HCT116 (cell line): ENCODE measurements around the gene MAL. TPM values are rescaled to one million over a fixed set of nuclear protein-coding genes. Genes with fewer than 3 reads are reported as not detected.

ENCODE experiments used
- ATAC-seq: fragments of 200-7000 bp; cut with Tn5 transposase; 2 replicates; pipeline ENCODE4 v1.9.1; 2020; ENCODE audit warnings: mild to moderate bottlenecking, moderate library complexity
- BruUV-seq: library from RNA; stranded (reverse); fragments of 400-500 nt; replicated peaks from 2 replicates; lab custom pipeline; 2021; lab: Mats Ljungman, UMichigan
- CTCF ChIA-PET: fragments of 300-600 bp; sonication (Branson Sonifier 250); formaldehyde crosslinking; loops from one replicate; lab custom pipeline; 2021; ENCODE audit warnings: antibody characterized with exemption; lab: Charles Lee
- POLR2A ChIA-PET: fragments of 300-600, 350-600 bp; sonication (Branson Sonifier 250); formaldehyde crosslinking; loops from one replicate; lab custom pipeline; 2021; ENCODE audit warnings: antibody characterized with exemption; lab: Charles Lee
- RAD21 ChIA-PET, 2 experiments: fragments of 300-600 bp; sonication (Branson Sonifier 250); formaldehyde crosslinking; loops; one replicate each; lab custom pipeline; 2023; ENCODE audit warnings: low total read pairs in 2 of 2; ENCODE audit not compliant: uncharacterized antibody in 2 of 2, unreplicated experiment in 2 of 2, low non-redundant PET in 1 of 2; lab: Charles Lee
- DNase-seq: peaks from one replicate; pipeline ENCODE4 v3.0.0-alpha.2; 2010; ENCODE audit warnings: low read depth, low spot score
- H2AFZ ChIP-seq: fragments of 200-600 bp; shearing (Covaris generic), sonication (generic); 2 replicates; pipeline ENCODE4 v1.6.1; 2017; ENCODE audit warnings: low read depth, mixed run types, mixed read lengths, antibody characterized with exemption, low read length; ENCODE audit not compliant: poor library complexity, severe bottlenecking
- H3K27ac ChIP-seq: 2 replicates; pipeline ENCODE4 v1.5.1; 2012; ENCODE audit warnings: low read depth, low read length
- H3K27me3 ChIP-seq: fragments of 200-600 bp; sonication (generic); 2 replicates; pipeline ENCODE4 v1.6.1; 2016; ENCODE audit warnings: mixed run types, low read length, mixed read lengths; ENCODE audit not compliant: insufficient read depth
- H3K36me3 ChIP-seq, 2 experiments: fragments of 200-500 bp in 1 of 2; fragments of 200-600 bp in 1 of 2; sonication (Bioruptor generic) in 1 of 2; sonication (generic) in 1 of 2; 2 replicates each; pipeline versions ENCODE4 v1.5.1 to v1.6.1; 2014 to 2016; ENCODE audit warnings: low read length in 2 of 2, inconsistent platforms in 1 of 2, mixed read lengths in 1 of 2, mixed run types in 1 of 2; ENCODE audit not compliant: insufficient read depth in 2 of 2, control insufficient read depth in 1 of 2
- H3K4me1 ChIP-seq, 2 experiments: fragments of 200-600 bp in 1 of 2; sonication (generic) in 1 of 2; 2 replicates each; pipeline versions ENCODE4 v1.5.1 to v1.6.1; 2012 to 2017; ENCODE audit warnings: low read length in 2 of 2, inconsistent platforms in 1 of 2, mild to moderate bottlenecking in 1 of 2, mixed read lengths in 1 of 2, mixed run types in 1 of 2, moderate library complexity in 1 of 2; ENCODE audit not compliant: insufficient read depth in 2 of 2, control insufficient read depth in 1 of 2
- H3K4me2 ChIP-seq: fragments of 200-600 bp; sonication (generic); 2 replicates; pipeline ENCODE4 v1.6.1; 2017; ENCODE audit warnings: mixed run types, low read length, mixed read lengths
- H3K4me3 ChIP-seq, 2 experiments: fragments of 200-600 bp in 1 of 2; sonication (generic) in 1 of 2; replicated peaks in 1 of 2; 2 replicates each; pipeline ENCODE4 v1.5.1; 2011 to 2016; ENCODE audit warnings: low read length in 2 of 2, control low read depth in 1 of 2, low read depth in 1 of 2, mild to moderate bottlenecking in 1 of 2, mixed read lengths in 1 of 2, mixed run types in 1 of 2
- H3K79me2 ChIP-seq: fragments of 200-600 bp; sonication (generic); 2 replicates; pipeline ENCODE4 v1.6.1; 2017; ENCODE audit warnings: mild to moderate bottlenecking, mixed run types, low read length, moderate library complexity, mixed read lengths; ENCODE audit not compliant: insufficient read depth
- H3K9ac ChIP-seq: fragments of 200-600 bp; sonication (generic); 2 replicates; pipeline ENCODE4 v1.6.1; 2016; ENCODE audit warnings: low read length, mixed read lengths
- H3K9me2 ChIP-seq: fragments of 200-600 bp; sonication (generic), shearing (Covaris generic); 2 replicates; pipeline ENCODE4 v1.6.1; 2017; ENCODE audit warnings: mixed run types, mild to moderate bottlenecking, moderate library complexity; ENCODE audit not compliant: insufficient read depth
- H3K9me3 ChIP-seq, 2 experiments: fragments of 200-500 bp in 1 of 2; fragments of 200-600 bp in 1 of 2; sonication (Bioruptor generic) in 1 of 2; sonication (generic) in 1 of 2; 2 replicates each; pipeline ENCODE4 v1.6.1; 2014 to 2017; ENCODE audit warnings: low read length in 2 of 2, mixed read lengths in 2 of 2, inconsistent platforms in 1 of 2, low read depth in 1 of 2, mild to moderate bottlenecking in 1 of 2, mixed run types in 1 of 2, moderate library complexity in 1 of 2; ENCODE audit not compliant: control insufficient read depth in 1 of 2, insufficient read depth in 1 of 2
- H4K20me1 ChIP-seq: fragments of 200-600 bp; sonication (generic), shearing (Covaris generic); 2 replicates; pipeline ENCODE4 v1.6.1; 2017; ENCODE audit warnings: mixed run types, mild to moderate bottlenecking, moderate library complexity; ENCODE audit not compliant: insufficient read depth
- CEBPB ChIP-seq: IDR thresholded peaks from 2 replicates; pipeline ENCODE4 v1.6.1; 2012; ENCODE audit warnings: low read depth
- CTCF ChIP-seq, 3 experiments: fragments of 200-600 bp in 1 of 3; sonication (generic) in 1 of 3; IDR thresholded peaks in 2 of 3; conservative IDR thresholded peaks in 1 of 3; 2 replicates each; pipeline ENCODE4 v1.5.1; 2012 to 2017; ENCODE audit warnings: low read depth in 2 of 3, low read length in 2 of 3, antibody characterized with exemption in 1 of 3, borderline replicate concordance in 1 of 3, control low read depth in 1 of 3, mild to moderate bottlenecking in 1 of 3, mixed read lengths in 1 of 3, mixed run types in 1 of 3, moderate library complexity in 1 of 3; ENCODE audit not compliant: insufficient read depth in 1 of 3
- EGR1 ChIP-seq: IDR thresholded peaks from 2 replicates; pipeline ENCODE4 v1.6.1; 2012; ENCODE audit warnings: low read depth
- ELF1 ChIP-seq: IDR thresholded peaks from 2 replicates; pipeline ENCODE4 v1.6.1; 2012; ENCODE audit warnings: low read depth, borderline replicate concordance
- FOSL1 ChIP-seq: IDR thresholded peaks from 2 replicates; pipeline ENCODE4 v1.6.1; 2012; ENCODE audit warnings: low read depth
- MAX ChIP-seq: IDR thresholded peaks from 2 replicates; pipeline ENCODE4 v1.6.1; 2012
- POLR2A ChIP-seq: IDR thresholded peaks from 2 replicates; pipeline ENCODE4 v1.7.0; 2011; ENCODE audit warnings: borderline replicate concordance; ENCODE audit not compliant: insufficient read depth, insufficient read length; ENCODE audit errors: extremely low read depth
- POLR2AphosphoS5 ChIP-seq: IDR thresholded peaks from 2 replicates; pipeline ENCODE4 v1.6.1; 2011; ENCODE audit warnings: mild to moderate bottlenecking, low read depth, low read length, moderate library complexity
- RAD21 ChIP-seq: IDR thresholded peaks from 2 replicates; pipeline ENCODE4 v1.6.1; 2012; ENCODE audit warnings: low read depth, mild to moderate bottlenecking
- REST ChIP-seq: IDR thresholded peaks from 2 replicates; pipeline ENCODE4 v1.6.1; 2012; ENCODE audit warnings: low read depth
- SP1 ChIP-seq: IDR thresholded peaks from 2 replicates; pipeline ENCODE4 v1.6.1; 2012; ENCODE audit warnings: low read depth
- SRF ChIP-seq: IDR thresholded peaks from 2 replicates; pipeline ENCODE4 v1.6.1; 2012; ENCODE audit warnings: low read depth
- TCF7L2 ChIP-seq: IDR thresholded peaks from 2 replicates; pipeline ENCODE4 v1.7.0; 2011; ENCODE audit warnings: borderline replicate concordance, inconsistent platforms; ENCODE audit not compliant: insufficient read depth, insufficient read length; ENCODE audit errors: extremely low read depth
- ZFX ChIP-seq: fragments of 450-650 bp; IDR thresholded peaks from 2 replicates; pipeline ENCODE4 v1.6.1; 2017
- ZNF274 ChIP-seq: fragments of 200-500 bp; sonication (Bioruptor generic); IDR thresholded peaks from 2 replicates; pipeline ENCODE4 v1.6.1; 2014; ENCODE audit warnings: mild to moderate bottlenecking, low read depth, low read length, inconsistent platforms
- intact Hi-C: fragments of 100-400 bp; cut with micrococcal nuclease; formaldehyde crosslinking; loops from 2 replicates; pipeline ENCODE4 v1.10.0; 2022
- total RNA-seq: library from RNA; stranded (reverse); gene quantifications from one replicate; pipeline ENCODE4 v1.2.1, GENCODE V29; 2021; ENCODE audit not compliant: unreplicated experiment

Gene MAL
- total RNA-seq, 1 experiment from 2014 or later, result not detected

- ChIA-PET POLR2A (no interaction called here), RAD21 (no interaction called here), CTCF (no interaction called here)
- no peak overlapping the region for H3K9ac ChIP-seq
- peaks cover 12% of the 10 kb centered on the region; the same call in 1 of the 2 replicates for H3K27me3 ChIP-seq
- no peaks in the 10 kb centered on the region for H4K20me1 ChIP-seq
- H3K9me2 ChIP-seq, result no peaks in the 10 kb centered on the region
- no peaks in the 10 kb centered on the region for H3K9me3 ChIP-seq
- ATAC-seq, result no peak
- H3K4me1 ChIP-seq, result peaks cover 0 to 3% of the 10 kb centered on the region in 2 experiments; a peak in 1 of 4 replicates
- TF ChIP-seq RAD21 (no peak), TCF7L2 (no peak), POLR2AphosphoS5 (no peak)
- no peaks in the 10 kb centered on the region for H3K36me3 ChIP-seq
- no peak overlapping the region for H3K4me3 ChIP-seq
- no TSS peak for BruUV-seq
- no peak overlapping the region for H3K27ac ChIP-seq
- no peak overlapping the region for H2AFZ ChIP-seq
- no peak overlapping the region for H3K4me2 ChIP-seq
- H3K79me2 ChIP-seq, result no peaks in the 10 kb centered on the region
- DNase-seq, result no peak
- intact Hi-C loops, result no loop called here
These were observed 25.1 kb downstream of the MAL start for GRCh38 chr2:95050385-95051300.

GRCh38 chr2:95051626-95052025, 26.1 kb downstream of the MAL start:
- DNase-seq, result no peak
- H3K79me2 ChIP-seq, result no peaks in the 10 kb centered on the region
- intact Hi-C loops, result no loop called here
- no peak overlapping the region for H3K27ac ChIP-seq
- H2AFZ ChIP-seq, result no peak overlapping the region
- H3K4me1 ChIP-seq, result peaks cover 0 to 3% of the 10 kb centered on the region in 2 experiments; a peak in 1 of 4 replicates
- no peak overlapping the region for H3K9ac ChIP-seq
- ATAC-seq, result no peak
- no peak overlapping the region for H3K4me3 ChIP-seq
- no peaks in the 10 kb centered on the region for H4K20me1 ChIP-seq
- H3K36me3 ChIP-seq, result no peaks in the 10 kb centered on the region
- no peak overlapping the region for H3K4me2 ChIP-seq
- ChIA-PET RAD21 (no interaction called here), POLR2A (no interaction called here), CTCF (interaction anchor here (2.6 kb wide), 1 partner anchor 11 kb away, joined by 10 read pairs; no protein-coding TSS in a partner anchor)
- no peaks in the 10 kb centered on the region for H3K9me3 ChIP-seq
- H3K9me2 ChIP-seq, result no peaks in the 10 kb centered on the region
- peaks cover 12% of the 10 kb centered on the region; the same call in 1 of the 2 replicates for H3K27me3 ChIP-seq
- no TSS peak for BruUV-seq
- TF ChIP-seq EGR1 (no peak), ZNF274 (no peak), CTCF (IDR thresholded peaks at IDR 0.05 in 2 of 3, conservative IDR thresholded peaks at IDR 0.05 in 1 of 3; ENCODE audit: borderline replicate concordance in 1 of 3, insufficient read depth in 1 of 3, low read depth in 2 of 3, low read length in 2 of 3) (no peak), ZFX (no peak), CEBPB (no peak), SP1 (no peak), FOSL1 (no peak), POLR2A (no peak), ELF1 (no peak), MAX (no peak), SRF (no peak), REST (no peak)
